ENCODE data around the gene ACP1.

DNA sequence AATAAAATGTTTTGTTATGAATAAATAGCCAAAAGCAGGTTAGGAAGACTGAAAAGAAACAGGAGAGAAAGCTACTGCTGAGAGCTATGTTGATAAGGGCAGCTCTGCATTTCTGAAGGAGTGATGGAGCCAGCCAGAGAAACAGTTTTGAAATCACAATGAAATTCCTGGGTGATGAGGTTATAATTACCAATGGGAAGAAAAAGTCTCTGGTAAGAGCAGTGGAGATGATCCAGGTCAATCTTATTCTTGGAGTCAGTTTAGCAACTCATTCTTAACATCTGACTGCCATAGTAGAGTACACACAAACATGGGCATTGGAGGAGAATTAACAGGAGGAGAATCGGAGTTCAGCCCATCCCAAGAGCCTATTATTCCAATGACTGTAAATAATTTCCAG is 20.8 kb downstream of the ACP1 start:
- TF ChIP-seq, protein P1, sequence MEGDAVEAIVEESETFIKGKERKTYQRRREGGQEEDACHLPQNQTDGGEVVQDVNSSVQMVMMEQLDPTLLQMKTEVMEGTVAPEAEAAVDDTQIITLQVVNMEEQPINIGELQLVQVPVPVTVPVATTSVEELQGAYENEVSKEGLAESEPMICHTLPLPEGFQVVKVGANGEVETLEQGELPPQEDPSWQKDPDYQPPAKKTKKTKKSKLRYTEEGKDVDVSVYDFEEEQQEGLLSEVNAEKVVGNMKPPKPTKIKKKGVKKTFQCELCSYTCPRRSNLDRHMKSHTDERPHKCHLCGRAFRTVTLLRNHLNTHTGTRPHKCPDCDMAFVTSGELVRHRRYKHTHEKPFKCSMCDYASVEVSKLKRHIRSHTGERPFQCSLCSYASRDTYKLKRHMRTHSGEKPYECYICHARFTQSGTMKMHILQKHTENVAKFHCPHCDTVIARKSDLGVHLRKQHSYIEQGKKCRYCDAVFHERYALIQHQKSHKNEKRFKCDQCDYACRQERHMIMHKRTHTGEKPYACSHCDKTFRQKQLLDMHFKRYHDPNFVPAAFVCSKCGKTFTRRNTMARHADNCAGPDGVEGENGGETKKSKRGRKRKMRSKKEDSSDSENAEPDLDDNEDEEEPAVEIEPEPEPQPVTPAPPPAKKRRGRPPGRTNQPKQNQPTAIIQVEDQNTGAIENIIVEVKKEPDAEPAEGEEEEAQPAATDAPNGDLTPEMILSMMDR (IDR thresholded peaks at IDR 0.05), result no peak
- TF ChIP-seq POLR2A (IDR thresholded peaks at IDR 0.05), result no peak

Measured in body of pancreas (tissue), 4 donors.